ENCODE data around the gene GYS1.

DNA sequence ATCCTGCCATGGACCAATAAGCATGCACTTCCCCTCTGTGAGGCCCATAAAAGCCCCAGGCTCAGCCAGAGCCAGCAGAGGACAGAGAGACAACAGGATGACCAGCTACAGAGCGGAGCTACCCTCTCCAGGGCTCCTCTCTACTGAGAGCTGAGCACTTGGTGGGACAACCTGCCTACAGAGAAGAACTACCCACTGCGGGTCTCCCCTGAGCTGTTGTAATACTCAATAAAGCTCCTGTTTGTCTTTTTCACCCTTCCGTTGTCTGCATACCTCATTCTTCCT lies 45.9 kb downstream of the GYS1 start:
- TF ChIP-seq CTCF (IDR thresholded peaks at IDR 0.05) = no peak
- no peak for TF ChIP-seq POLR2A (IDR thresholded peaks at IDR 0.05)

Measured in upper lobe of left lung (tissue), 4 donors.